ENCODE results near the gene MCRIP1.
"Not testable (repeated sequence)": the region's sequence is repeated elsewhere in the genome, so short reads cannot be mapped to it uniquely, and the experiment has no call there.

MCRIP1 gene

GRCh38 chr17:81842378-81842724 is 9.3 kb upstream of the MCRIP1 start:
- in situ Hi-C loops (cut with MboI; ENCODE audit: low sequenced_read_pairs), result no loop called here

- in situ Hi-C loops (cut with MboI; ENCODE audit: low sequenced_read_pairs), result no loop called here
Measured at GRCh38 chr17:81841866-81842265, 8.8 kb upstream of the MCRIP1 start.

- in situ Hi-C loops (cut with MboI; ENCODE audit: low sequenced_read_pairs), result no loop called here
Measured at GRCh38 chr17:81840826-81841778, 8.0 kb upstream of the MCRIP1 start.

GRCh38 chr17:81840059-81840458 is 7.0 kb upstream of the MCRIP1 start:
- in situ Hi-C loops (cut with MboI; ENCODE audit: low sequenced_read_pairs), result not testable (repeated sequence)

GRCh38 chr17:81839301-81839700 is 6.2 kb upstream of the MCRIP1 start:
- in situ Hi-C loops (cut with MboI; ENCODE audit: low sequenced_read_pairs), result no loop called here

- in situ Hi-C loops (cut with MboI; ENCODE audit: low sequenced_read_pairs), result no loop called here
Measured at GRCh38 chr17:81838753-81839255, 5.7 kb upstream of the MCRIP1 start.

GRCh38 chr17:81837641-81838040 is 4.5 kb upstream of the MCRIP1 start:
- in situ Hi-C loops (cut with MboI; ENCODE audit: low sequenced_read_pairs), result no loop called here

- in situ Hi-C loops (cut with MboI; ENCODE audit: low sequenced_read_pairs), result no loop called here
Measured at GRCh38 chr17:81834831-81835267, 1.8 kb upstream of the MCRIP1 start, which contains the start of gene PPP1R27. Gene PPP1R27 (minus strand): TSS chr17:81835050. CDS start chr17:81834953, 97 bp downstream.

GRCh38 chr17:81833921-81834830 is 1.1 kb upstream of the MCRIP1 start:
- in situ Hi-C loops (cut with MboI; ENCODE audit: low sequenced_read_pairs), result no loop called here

- in situ Hi-C loops (cut with MboI; ENCODE audit: low sequenced_read_pairs), result no loop called here
Measured at GRCh38 chr17:81832608-81833159, 407 bp downstream of the MCRIP1 start.

- in situ Hi-C loops (cut with MboI; ENCODE audit: low sequenced_read_pairs), result no loop called here
Measured at GRCh38 chr17:81831957-81832607, 1.0 kb downstream of the MCRIP1 start.

- in situ Hi-C loops (cut with MboI; ENCODE audit: low sequenced_read_pairs), result no loop called here
Measured at GRCh38 chr17:81831563-81831956, 1.5 kb downstream of the MCRIP1 start.

- in situ Hi-C loops (cut with MboI; ENCODE audit: low sequenced_read_pairs), result no loop called here
Measured at GRCh38 chr17:81829858-81830257, 3.2 kb downstream of the MCRIP1 start.

GRCh38 chr17:81828656-81829055 is 4.4 kb downstream of the MCRIP1 start:
- in situ Hi-C loops (cut with MboI; ENCODE audit: low sequenced_read_pairs), result no loop called here

- in situ Hi-C loops (cut with MboI; ENCODE audit: low sequenced_read_pairs), result no loop called here
Measured at GRCh38 chr17:81825841-81826466, 7.1 kb downstream of the MCRIP1 start.

GRCh38 chr17:81824595-81824994 is 8.5 kb downstream of the MCRIP1 start:
- in situ Hi-C loops (cut with MboI; ENCODE audit: low sequenced_read_pairs), result no loop called here

GRCh38 chr17:81823820-81824550 is 9.1 kb downstream of the MCRIP1 start:
- in situ Hi-C loops (cut with MboI; ENCODE audit: low sequenced_read_pairs), result no loop called here

- in situ Hi-C loops (cut with MboI; ENCODE audit: low sequenced_read_pairs), result no loop called here
Measured at GRCh38 chr17:81822996-81823819, 9.9 kb downstream of the MCRIP1 start.

GRCh38 chr17:81822312-81822637 is 10.8 kb downstream of the MCRIP1 start:
- in situ Hi-C loops (cut with MboI; ENCODE audit: low sequenced_read_pairs), result no loop called here
